H1 (cell line): ENCODE data around the gene CASP5. TPM values are rescaled to one million over a fixed set of nuclear protein-coding genes. Genes with fewer than 3 reads are reported as not detected.

Experiments used
- CTCF ChIA-PET: fragments of 300-600 bp; sonication (Branson Sonifier 250); formaldehyde crosslinking; loops from one replicate; lab custom pipeline; 2021; ENCODE audit not compliant: partially characterized antibody; lab: Charles Lee
- POLR2A ChIA-PET: fragments of 300-600 bp; sonication (Branson Sonifier 250); formaldehyde crosslinking; loops from one replicate; lab custom pipeline; 2021; ENCODE audit warnings: inconsistent platforms; ENCODE audit not compliant: partially characterized antibody; lab: Charles Lee
- DNase-seq, 2 experiments: peaks; one replicate each; pipeline versions ENCODE4 v3.0.0 to v3.0.0-alpha.2; 2010 to 2022; ENCODE audit warnings: low spot score in 2 of 2, low read depth in 1 of 2, mixed read lengths in 1 of 2
- FAIRE-seq: peaks from 2 replicates; lab custom pipeline; 2011; peaks lifted over from hg19 to GRCh38; lab: Jason Lieb, UNC
- H2AFZ ChIP-seq: 2 replicates; pipeline ENCODE4 v1.8.1; 2012; ENCODE audit warnings: low read length, inconsistent platforms
- H2AK5ac ChIP-seq: 2 replicates; pipeline ENCODE4 v1.6.1; 2013; ENCODE audit warnings: low read depth, low read length
- H2BK120ac ChIP-seq: replicated peaks from 2 replicates; pipeline ENCODE3; 2013; ENCODE audit warnings: low read depth, low read length, inconsistent platforms
- H2BK12ac ChIP-seq: 2 replicates; pipeline ENCODE4 v1.6.1; 2013; ENCODE audit warnings: low read depth, low read length
- H2BK15ac ChIP-seq: 2 replicates; pipeline ENCODE4 v1.6.1; 2013; ENCODE audit warnings: low read length
- H2BK20ac ChIP-seq: 2 replicates; pipeline ENCODE4 v1.6.1; 2013; ENCODE audit warnings: low read length
- H2BK5ac ChIP-seq: 2 replicates; pipeline ENCODE4 v1.6.1; 2013; ENCODE audit warnings: low read depth, low read length
- H3K14ac ChIP-seq: 2 replicates; pipeline ENCODE4 v1.6.1; 2013; ENCODE audit warnings: inconsistent platforms; ENCODE audit not compliant: insufficient read length
- H3K18ac ChIP-seq: 2 replicates; pipeline ENCODE4 v1.6.1; 2013; ENCODE audit warnings: low read length; ENCODE audit errors: extremely low read depth
- H3K23ac ChIP-seq: 2 replicates; pipeline ENCODE4 v1.6.1; 2013; ENCODE audit warnings: inconsistent platforms; ENCODE audit not compliant: insufficient read length
- H3K23me2 ChIP-seq: 2 replicates; pipeline ENCODE4 v1.6.1; 2013; ENCODE audit warnings: low read depth, low read length
- H3K27ac ChIP-seq: 2 replicates; pipeline ENCODE4 v1.6.1; 2011; ENCODE audit warnings: low read depth, low read length, inconsistent platforms
- H3K27me3 ChIP-seq, 4 experiments: replicated peaks in 1 of 4; 1 replicate in 1 of 4; 2 replicates in 3 of 4; pipeline versions ENCODE4 v1.6.1 to v1.8.1; 2011 to 2013; ENCODE audit warnings: low read length in 3 of 4, mild to moderate bottlenecking in 3 of 4, inconsistent platforms in 2 of 4, mixed read lengths in 2 of 4, moderate library complexity in 1 of 4; ENCODE audit not compliant: control insufficient read depth in 3 of 4, insufficient read depth in 3 of 4; ENCODE audit errors: extremely low read depth in 1 of 4
- H3K36me3 ChIP-seq, 4 experiments: 2 replicates each; pipeline versions ENCODE4 v1.6.1 to v1.8.1; 2011 to 2013; ENCODE audit warnings: mild to moderate bottlenecking in 4 of 4, low read length in 3 of 4, moderate library complexity in 2 of 4, control low read depth in 1 of 4, inconsistent platforms in 1 of 4; ENCODE audit not compliant: insufficient read depth in 4 of 4, control insufficient read depth in 2 of 4
- H3K4ac ChIP-seq: replicated peaks from 2 replicates; pipeline ENCODE3; 2013; ENCODE audit warnings: low read length, low read depth, mixed read lengths, inconsistent platforms; ENCODE audit not compliant: insufficient read length
- H3K4me1 ChIP-seq, 4 experiments: replicated peaks in 1 of 4; 1 replicate in 1 of 4; 2 replicates in 3 of 4; pipeline versions ENCODE4 v1.6.1 to v1.8.1; 2011 to 2013; ENCODE audit warnings: low read length in 3 of 4, inconsistent platforms in 2 of 4, mixed read lengths in 1 of 4; ENCODE audit not compliant: insufficient read depth in 4 of 4, control insufficient read depth in 3 of 4
- H3K4me2 ChIP-seq, 2 experiments: 2 replicates each; pipeline versions ENCODE4 v1.6.1 to v1.8.1; 2011 to 2013; ENCODE audit warnings: low read depth in 2 of 2, low read length in 2 of 2, control low read depth in 1 of 2, inconsistent platforms in 1 of 2, mild to moderate bottlenecking in 1 of 2; ENCODE audit not compliant: insufficient read depth in 1 of 2
- H3K4me3 ChIP-seq, 4 experiments: fragments of 200-600, 300-600 bp in 1 of 4; sonication (generic), shearing (Covaris generic), sonication (Bioruptor Twin) in 1 of 4; 2 replicates each; pipeline versions ENCODE4 v1.5.1 to v1.8.1; 2011 to 2016; ENCODE audit warnings: low read length in 4 of 4, low read depth in 3 of 4, control low read depth in 2 of 4, inconsistent platforms in 2 of 4, mild to moderate bottlenecking in 2 of 4, mixed read lengths in 1 of 4, moderate library complexity in 1 of 4; ENCODE audit not compliant: insufficient read depth in 2 of 4; ENCODE audit errors: extremely low read depth in 1 of 4
- H3K56ac ChIP-seq: replicated peaks from 2 replicates; pipeline ENCODE3; 2013; ENCODE audit warnings: low read depth, mild to moderate bottlenecking, mixed read lengths, low read length, inconsistent platforms; ENCODE audit not compliant: insufficient read length
- H3K79me1 ChIP-seq: 2 replicates; pipeline ENCODE4 v1.6.1; 2013; ENCODE audit warnings: low read depth, low read length, control low read depth
- H3K79me2 ChIP-seq, 2 experiments: 2 replicates each; pipeline versions ENCODE4 v1.6.1 to v1.8.1; 2012 to 2013; ENCODE audit warnings: low read length in 2 of 2, mild to moderate bottlenecking in 2 of 2, inconsistent platforms in 1 of 2; ENCODE audit not compliant: insufficient read depth in 2 of 2, control insufficient read depth in 1 of 2
- H3K9ac ChIP-seq, 4 experiments: replicated peaks in 1 of 4; 1 replicate in 1 of 4; 2 replicates in 3 of 4; pipeline versions ENCODE4 v1.6.1 to v1.8.1; 2011 to 2013; ENCODE audit warnings: low read depth in 3 of 4, low read length in 3 of 4, control low read depth in 2 of 4, mild to moderate bottlenecking in 2 of 4, moderate library complexity in 2 of 4, inconsistent platforms in 1 of 4; ENCODE audit errors: extremely low read depth in 1 of 4
- H3K9me3 ChIP-seq, 2 experiments: 2 replicates each; pipeline versions ENCODE4 v1.6.1 to v1.8.1; 2012 to 2013; ENCODE audit warnings: mild to moderate bottlenecking in 2 of 2, moderate library complexity in 2 of 2, control low read depth in 1 of 2, inconsistent platforms in 1 of 2, low read depth in 1 of 2, low read length in 1 of 2, mixed read lengths in 1 of 2; ENCODE audit not compliant: insufficient read depth in 2 of 2
- H4K20me1 ChIP-seq, 2 experiments: replicated peaks in 1 of 2; 2 replicates each; pipeline versions ENCODE3 to v1.8.1; 2011 to 2013; ENCODE audit warnings: inconsistent platforms in 2 of 2, low read length in 2 of 2, mild to moderate bottlenecking in 1 of 2; ENCODE audit not compliant: insufficient read depth in 2 of 2, control insufficient read depth in 1 of 2
- H4K5ac ChIP-seq: 2 replicates; pipeline ENCODE4 v1.6.1; 2013; ENCODE audit warnings: low read length, low read depth, mixed read lengths, inconsistent platforms; ENCODE audit not compliant: insufficient read length
- H4K8ac ChIP-seq: 2 replicates; pipeline ENCODE4 v1.8.0; 2013; ENCODE audit warnings: mild to moderate bottlenecking, moderate library complexity, low read length, inconsistent platforms; ENCODE audit not compliant: insufficient read depth; ENCODE audit errors: extremely low read depth
- H4K91ac ChIP-seq: replicated peaks from 2 replicates; pipeline ENCODE3; 2013; ENCODE audit warnings: low read length, mixed read lengths, inconsistent platforms; ENCODE audit not compliant: insufficient read length
- BACH1 ChIP-seq: IDR thresholded peaks from 2 replicates; pipeline ENCODE4 v1.6.1; 2012; ENCODE audit warnings: low read length, improper control_type of control experiment
- CHD2 ChIP-seq: IDR thresholded peaks from 2 replicates; pipeline ENCODE4 v1.6.1; 2012; ENCODE audit warnings: low read length, improper control_type of control experiment
- KDM1A ChIP-seq: fragments of 200-600, 300-600 bp; sonication (generic); IDR thresholded peaks from 2 replicates; pipeline ENCODE4 v1.7.1; 2016; ENCODE audit warnings: mild to moderate bottlenecking, low read length, borderline replicate concordance
- RNF2 ChIP-seq: fragments of 200-900, 300-1000 bp; sonication (generic); IDR thresholded peaks from 2 replicates; pipeline ENCODE4 v1.7.1; 2016; ENCODE audit warnings: borderline replicate concordance, low read depth, mild to moderate bottlenecking, antibody characterized with exemption, low read length; ENCODE audit not compliant: poor library complexity, severe bottlenecking; ENCODE audit errors: missing control alignments
- TAF1 ChIP-seq: IDR thresholded peaks from 2 replicates; pipeline ENCODE4 v1.6.1; 2011; ENCODE audit warnings: mild to moderate bottlenecking, low read depth, low read length
- TEAD4 ChIP-seq: IDR thresholded peaks from 2 replicates; pipeline ENCODE4 v1.6.1; 2012; ENCODE audit warnings: low read depth, low read length, inconsistent platforms, mixed read lengths
- WGBS, 2 experiments: shearing (Covaris generic) in 1 of 2; methylation state at CpG; one replicate each; pipeline versions ENCODE4 v1.1.6 to v1.1.7; 2013 to 2015; ENCODE audit warnings: low lambda C conversion rate in 2 of 2, mixed read lengths in 2 of 2, inconsistent platforms in 1 of 2, low coverage in 1 of 2, missing lambda C conversion rate in 1 of 2; ENCODE audit not compliant: insufficient replicate concordance in 2 of 2, insufficient coverage in 1 of 2, insufficient read length in 1 of 2; ENCODE audit errors: extremely low coverage in 1 of 2, missing lambda C conversion rate in 1 of 2; 5-methylcytosine and 5-hydroxymethylcytosine counted together
- polyA plus RNA-seq, 7 experiments: library from polyadenylated mRNA; depleted of rRNA in 3 of 7; stranded (reverse) in 5 of 7; unstranded in 2 of 7; fragments of >200 nt in 5 of 7; fragments of 200-250 nt in 2 of 7; gene quantifications; 1 replicate in 5 of 7; 2 replicates in 1 of 7; 4 replicates in 1 of 7; pipeline versions ENCODE4 v1.2.1 to v1.2.3, GENCODE V29; 2011 to 2013; ENCODE audit warnings: missing spikeins in 2 of 7, mixed read lengths in 2 of 7
- total RNA-seq: library from RNA; stranded (reverse); fragmentation: NEBNext Ultra II Directional; extraction: Animal tissue kit (Norgen Biotek cat#: 25700); gene quantifications from 2 replicates; pipeline ENCODE4 v1.2.1, GENCODE V29; 2021
- TF ChIP-seq, protein P1 (sequence below): IDR thresholded peaks from 2 replicates; pipeline ENCODE4 v1.6.1; 2012; ENCODE audit warnings: inconsistent platforms

The CASP5 gene
- total and polyA plus RNA-seq, 2 of the 8 experiments (the other 6 are each of a cell fraction or from before 2014, with no cell fraction given) = not detected

DNA sequence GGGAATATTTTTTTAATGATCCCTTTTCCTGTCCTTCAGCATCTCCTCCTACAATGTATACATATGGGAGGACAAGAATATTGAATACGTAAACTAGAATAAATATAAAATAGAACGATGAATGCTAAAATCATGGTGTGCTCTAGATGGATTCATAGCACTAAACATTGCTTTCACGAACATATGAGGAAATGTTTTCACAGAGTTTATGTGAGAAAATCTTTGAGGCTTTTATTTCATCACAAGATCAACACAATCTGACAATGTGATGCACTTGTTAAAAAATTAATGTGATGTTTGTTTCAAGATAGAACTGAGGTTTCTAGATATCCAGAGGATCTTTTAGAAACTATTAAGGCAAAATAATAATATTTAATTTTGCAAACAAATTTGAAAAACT is 19.2 kb upstream of the CASP5 start:
- H3K79me1 ChIP-seq = no peaks in the 10 kb centered on the region
- no peak overlapping the region for H3K23ac ChIP-seq
- ChIA-PET POLR2A (no interaction called here), CTCF (no interaction called here)
- no peak overlapping the region for H4K91ac ChIP-seq
- no peak overlapping the region for H4K5ac ChIP-seq
- FAIRE-seq = no peak
- H2BK15ac ChIP-seq = no peak overlapping the region
- no peak overlapping the region for H2BK120ac ChIP-seq
- no peaks in the 10 kb centered on the region for H4K20me1 ChIP-seq
- H3K56ac ChIP-seq = no peak overlapping the region
- H3K36me3 ChIP-seq = no peaks in the 10 kb centered on the region
- H3K23me2 ChIP-seq = no peaks in the 10 kb centered on the region
- no peak for DNase-seq
- H2AK5ac ChIP-seq = no peak overlapping the region
- no peaks in the 10 kb centered on the region for H3K4me1 ChIP-seq
- H3K9ac ChIP-seq = no peak overlapping the region
- H2AFZ ChIP-seq = no peak overlapping the region
- H2BK12ac ChIP-seq = no peak overlapping the region
- no peak overlapping the region for H3K4me2 ChIP-seq
- no peak overlapping the region for H3K4me3 ChIP-seq
- TF ChIP-seq TEAD4 = no peak
- no peak for TF ChIP-seq RNF2
- no peak for TF ChIP-seq TAF1
- no peak for TF ChIP-seq KDM1A
- TF ChIP-seq CHD2 = no peak
- TF ChIP-seq, protein P1, sequence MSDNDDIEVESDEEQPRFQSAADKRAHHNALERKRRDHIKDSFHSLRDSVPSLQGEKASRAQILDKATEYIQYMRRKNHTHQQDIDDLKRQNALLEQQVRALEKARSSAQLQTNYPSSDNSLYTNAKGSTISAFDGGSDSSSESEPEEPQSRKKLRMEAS = no peak
- no peak for TF ChIP-seq BACH1
- H2BK5ac ChIP-seq = no peak overlapping the region
- H3K14ac ChIP-seq = no peak overlapping the region
- no peak overlapping the region for H4K8ac ChIP-seq
- H3K79me2 ChIP-seq = no peaks in the 10 kb centered on the region
- no peak overlapping the region for H3K4ac ChIP-seq
- no peaks in the 10 kb centered on the region for H3K9me3 ChIP-seq
- no peaks in the 10 kb centered on the region for H3K27me3 ChIP-seq
- H2BK20ac ChIP-seq = no peak overlapping the region
- H3K27ac ChIP-seq = no peak overlapping the region
- H3K18ac ChIP-seq = no peak overlapping the region
- 96% methylated on average over 3 of the region's 3 CpGs; no CpG with 5 or more reads in 1 of the 2 experiments for WGBS, 2 experiments
